Measurements from ENCODE around the gene PRKCA.

PRKCA gene

DNA sequence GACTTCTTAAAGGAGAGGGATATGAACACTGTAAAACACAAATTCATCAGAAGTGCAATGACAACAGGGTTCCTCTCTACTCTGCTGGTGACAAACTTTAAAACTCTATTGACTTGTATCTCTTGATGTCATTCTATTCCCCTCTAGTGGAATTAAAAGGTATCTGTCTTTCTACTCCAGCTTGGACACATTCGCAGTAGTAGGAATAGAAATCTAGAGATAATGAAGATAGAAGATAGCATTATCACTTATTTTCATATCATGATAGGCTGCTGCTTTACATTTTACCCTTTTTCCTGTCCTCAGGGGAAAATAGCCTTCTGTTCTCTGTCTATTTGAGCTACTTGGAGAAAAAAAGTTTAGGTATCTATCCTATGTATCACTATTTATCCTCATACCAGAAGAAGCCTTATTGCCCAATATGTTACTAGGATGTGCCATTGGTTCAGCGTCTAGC is 322.9 kb downstream of the PRKCA start:
- DNase-seq (ENCODE audit: low read depth) = no peak

DNA sequence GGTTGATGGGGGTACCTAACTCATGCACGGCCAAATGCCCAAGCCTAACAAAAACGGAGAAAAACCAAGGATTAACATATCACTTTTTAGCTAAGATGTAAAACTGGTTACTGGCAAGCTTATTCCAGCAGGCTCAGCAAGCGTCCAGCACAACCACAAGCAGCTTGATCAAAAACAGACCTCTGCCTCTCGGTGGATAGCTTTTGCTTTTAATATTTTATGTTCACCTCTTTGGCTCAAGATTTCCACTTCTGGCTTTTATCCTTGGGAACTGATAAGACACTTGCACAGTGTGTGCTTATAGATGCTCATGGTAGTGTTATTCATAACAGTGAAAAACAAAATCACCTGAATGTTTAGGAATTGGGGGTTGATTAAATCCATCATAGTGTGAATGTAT is 325.6 kb downstream of the PRKCA start:
- DNase-seq (ENCODE audit: low read depth) = no peak

- no peak for DNase-seq (ENCODE audit: low read depth)
Observed at GRCh38 chr17:66629762-66630161, 327.3 kb downstream of the PRKCA start.

GRCh38 chr17:66630379-66630778 is 328.0 kb downstream of the PRKCA start:
- no peak for DNase-seq (ENCODE audit: low read depth)

- DNase-seq (ENCODE audit: low read depth) = no peak
Observed at GRCh38 chr17:66630828-66631472, 328.5 kb downstream of the PRKCA start.

DNA sequence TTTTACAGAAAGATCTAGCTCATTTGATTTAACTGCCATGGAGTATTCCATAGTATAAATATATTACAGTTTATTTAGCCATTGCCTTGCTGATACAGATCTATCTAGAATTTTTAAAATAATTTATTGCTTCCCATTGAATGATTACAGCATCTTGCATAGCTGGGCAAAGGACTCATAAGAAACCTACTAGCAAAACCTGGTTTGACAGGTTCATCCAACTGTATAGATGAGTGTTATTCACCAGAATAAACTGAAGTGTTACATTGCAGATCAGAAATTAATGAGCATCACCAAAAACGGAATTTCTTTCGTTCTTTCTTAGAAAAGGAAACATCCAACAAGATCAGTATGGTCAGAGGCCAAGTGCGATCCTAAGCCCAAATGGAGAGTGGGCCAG is 330.3 kb downstream of the PRKCA start:
- no peak for DNase-seq (ENCODE audit: low read depth)

DNA sequence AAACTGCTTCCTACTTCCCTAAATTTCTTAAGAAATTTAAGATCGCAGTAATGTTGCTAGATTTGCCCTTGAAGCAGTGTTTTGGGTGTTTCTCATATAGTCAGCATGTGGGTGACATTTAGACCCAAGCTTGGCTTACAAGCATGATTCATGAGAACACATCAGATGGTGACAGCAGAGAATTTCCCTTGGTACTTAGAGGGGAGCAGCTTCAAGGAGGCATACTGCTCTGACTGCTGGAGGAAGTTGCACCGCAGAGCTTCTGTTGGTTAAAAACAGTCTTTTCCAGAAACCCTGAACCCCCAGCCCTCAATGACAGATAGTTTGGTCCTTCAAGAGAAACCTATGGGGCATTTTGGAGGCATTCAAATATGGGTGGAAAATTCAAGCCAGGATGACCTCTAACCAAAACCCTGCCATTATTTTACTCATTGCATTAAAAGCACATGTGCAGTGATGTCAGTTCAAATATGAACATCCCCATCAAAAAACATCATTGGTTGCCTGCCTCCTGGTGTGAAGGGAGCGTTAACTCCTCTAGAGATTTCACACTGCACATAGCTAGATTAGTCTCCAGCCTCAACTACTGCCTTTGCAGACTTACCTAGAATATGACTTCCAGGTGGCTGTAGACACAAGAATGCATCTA is 331.0 kb downstream of the PRKCA start:
- peak; percentile 24 for DNase-seq (ENCODE audit: low read depth)

GRCh38 chr17:66634193-66634592 is 331.8 kb downstream of the PRKCA start:
- DNase-seq (ENCODE audit: low read depth) = no peak

DNA sequence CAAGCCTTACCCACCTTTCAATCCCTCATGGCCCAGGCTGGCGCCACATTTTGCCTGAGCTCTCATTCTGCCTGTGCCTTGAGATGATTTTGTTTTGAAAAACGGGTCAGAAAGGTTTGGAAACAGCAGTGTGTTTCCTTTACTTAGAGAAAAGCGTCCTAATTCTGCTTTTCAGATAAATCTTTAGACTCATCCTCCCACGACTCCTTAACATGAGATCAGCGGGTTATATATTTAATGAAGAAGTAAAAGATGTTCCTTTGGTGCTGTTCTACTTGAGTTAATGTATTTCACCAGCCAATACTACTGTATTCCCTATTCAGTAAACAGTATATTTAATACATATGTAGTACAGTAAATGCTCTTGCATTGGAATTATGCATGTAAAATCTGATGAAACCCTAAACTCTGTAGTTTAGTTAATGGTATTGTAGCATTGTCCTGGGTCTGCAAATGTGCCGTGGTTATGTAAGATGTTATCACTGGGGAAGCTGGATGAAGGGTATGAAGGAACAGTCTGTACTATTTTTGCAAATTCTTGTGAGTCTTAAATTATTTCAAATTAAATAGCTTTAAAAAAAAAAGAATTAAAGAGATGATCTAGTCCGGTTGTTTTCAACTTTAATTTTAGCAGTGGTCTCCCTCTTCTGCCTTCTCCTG is 333.1 kb downstream of the PRKCA start:
- DNase-seq (ENCODE audit: low read depth) = no peak

GRCh38 chr17:66636111-66636510 is 333.7 kb downstream of the PRKCA start:
- DNase-seq (ENCODE audit: low read depth) = peak; percentile 32

DNA sequence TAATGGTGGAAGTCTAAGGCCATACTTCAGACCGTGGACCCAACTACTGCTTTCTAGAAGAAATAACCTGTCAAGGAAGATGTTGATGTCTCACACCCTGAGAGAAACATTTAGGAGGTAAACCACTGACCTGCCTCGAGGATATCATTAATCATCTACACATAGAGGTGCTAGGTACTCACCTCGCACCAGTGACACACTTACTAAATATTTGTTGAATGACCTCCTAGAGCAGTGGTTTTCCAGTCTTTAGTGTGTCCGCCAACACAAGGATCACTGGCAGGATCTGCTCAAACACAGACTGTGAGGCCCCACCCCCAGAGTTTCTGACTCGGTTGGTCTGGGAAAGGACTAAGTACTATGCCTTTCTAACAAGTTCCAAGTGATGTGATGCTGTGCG is 335.1 kb downstream of the PRKCA start:
- DNase-seq (ENCODE audit: low read depth) = no peak

DNA sequence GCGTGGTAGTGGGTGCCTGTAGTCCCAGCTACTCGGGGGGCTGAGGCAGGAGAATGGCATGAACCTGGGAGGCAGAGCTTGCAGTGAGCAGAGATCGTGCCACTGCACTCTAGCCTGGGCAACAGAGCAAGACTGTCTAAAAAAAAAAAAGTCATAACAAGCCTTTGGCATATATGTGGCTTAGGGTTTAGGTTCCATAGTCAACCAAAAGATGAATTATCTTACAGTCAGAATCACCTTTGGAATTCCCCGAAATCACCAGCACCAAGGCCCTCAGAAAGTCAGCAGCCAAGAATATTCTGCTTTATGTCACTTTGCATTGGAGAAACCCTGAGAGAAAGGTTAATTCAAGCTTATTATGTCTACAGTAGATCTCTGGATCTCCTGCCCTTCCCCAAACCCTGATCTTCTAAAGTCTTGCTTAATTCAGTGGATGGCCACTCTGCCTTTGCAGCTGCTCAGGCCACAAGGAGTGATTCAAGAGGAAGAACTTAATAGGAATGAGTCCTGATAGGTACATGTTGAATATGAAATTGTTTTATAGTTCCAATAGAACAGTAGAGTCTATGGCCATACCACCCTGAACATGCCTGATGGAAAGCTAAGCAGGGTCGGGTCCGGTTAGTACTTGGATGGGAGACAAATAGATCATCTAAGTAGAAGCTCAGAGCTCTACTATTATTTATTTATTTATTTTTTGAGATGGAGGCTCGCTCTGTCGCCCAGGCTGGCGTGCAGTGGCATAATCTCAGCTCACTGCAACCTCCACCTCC is 336.5 kb downstream of the PRKCA start:
- no peak for DNase-seq (ENCODE audit: low read depth)

GRCh38 chr17:66643815-66644710 is 341.6 kb downstream of the PRKCA start:
- DNase-seq (ENCODE audit: low read depth) = no peak

GRCh38 chr17:66645259-66645658 is 342.8 kb downstream of the PRKCA start:
- no peak for DNase-seq (ENCODE audit: low read depth)

GRCh38 chr17:66647391-66647983 is 345.1 kb downstream of the PRKCA start:
- DNase-seq (ENCODE audit: low read depth) = no peak

DNA sequence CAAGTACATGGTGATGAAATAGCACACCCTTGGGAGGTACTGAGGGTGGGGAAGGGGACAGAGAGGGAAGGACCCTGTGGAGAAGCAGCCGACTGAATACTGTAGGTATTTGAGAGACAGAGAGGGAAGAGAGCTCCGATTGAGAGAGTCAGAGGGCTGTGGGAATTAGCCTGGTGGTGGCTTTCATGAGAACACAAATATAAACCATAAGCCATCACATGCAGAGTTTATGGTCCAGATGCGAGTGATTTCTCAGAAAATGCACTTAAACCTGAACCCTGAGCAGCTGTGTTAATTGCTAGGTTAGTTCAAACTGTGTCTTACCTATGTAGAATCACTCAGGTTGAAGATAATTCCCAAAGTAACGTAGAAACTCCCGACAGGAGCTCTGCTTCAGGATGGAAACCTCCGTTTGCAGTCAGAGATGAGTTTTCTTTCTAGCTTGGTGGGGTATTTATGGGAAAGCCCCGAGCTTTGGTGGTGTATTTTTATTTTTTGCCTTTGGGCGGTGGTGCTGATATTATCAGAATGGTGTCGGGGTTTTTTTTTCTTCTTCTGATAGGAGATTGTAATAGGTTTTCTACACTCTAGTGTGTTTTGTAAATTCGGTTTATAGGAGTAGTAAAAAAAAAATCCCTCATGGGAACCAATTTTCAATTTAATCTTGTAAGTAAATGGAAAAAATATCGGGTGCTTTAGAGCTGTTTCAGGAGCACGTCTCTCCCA is 347.6 kb downstream of the PRKCA start:
- no peak for DNase-seq (ENCODE audit: low read depth)

DNA sequence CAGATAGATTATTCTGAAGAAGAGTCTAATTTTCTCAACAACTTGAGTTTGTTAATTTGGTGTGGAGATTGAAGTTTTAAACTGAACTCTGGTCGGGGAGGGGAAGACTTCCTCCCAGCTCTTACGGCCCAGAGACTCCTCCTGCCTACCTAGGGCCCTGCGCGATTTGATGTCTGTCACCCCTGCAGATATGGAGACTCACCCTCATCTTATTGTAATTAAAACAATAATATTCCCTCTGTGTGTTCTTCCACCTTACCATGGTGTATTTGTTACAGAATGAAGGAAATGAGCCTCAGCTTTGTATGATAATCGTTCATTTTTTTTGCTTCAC is 348.1 kb downstream of the PRKCA start:
- DNase-seq (ENCODE audit: low read depth) = no peak

- no peak for DNase-seq (ENCODE audit: low read depth)
Observed at GRCh38 chr17:66652840-66653507, 350.6 kb downstream of the PRKCA start.

DNA sequence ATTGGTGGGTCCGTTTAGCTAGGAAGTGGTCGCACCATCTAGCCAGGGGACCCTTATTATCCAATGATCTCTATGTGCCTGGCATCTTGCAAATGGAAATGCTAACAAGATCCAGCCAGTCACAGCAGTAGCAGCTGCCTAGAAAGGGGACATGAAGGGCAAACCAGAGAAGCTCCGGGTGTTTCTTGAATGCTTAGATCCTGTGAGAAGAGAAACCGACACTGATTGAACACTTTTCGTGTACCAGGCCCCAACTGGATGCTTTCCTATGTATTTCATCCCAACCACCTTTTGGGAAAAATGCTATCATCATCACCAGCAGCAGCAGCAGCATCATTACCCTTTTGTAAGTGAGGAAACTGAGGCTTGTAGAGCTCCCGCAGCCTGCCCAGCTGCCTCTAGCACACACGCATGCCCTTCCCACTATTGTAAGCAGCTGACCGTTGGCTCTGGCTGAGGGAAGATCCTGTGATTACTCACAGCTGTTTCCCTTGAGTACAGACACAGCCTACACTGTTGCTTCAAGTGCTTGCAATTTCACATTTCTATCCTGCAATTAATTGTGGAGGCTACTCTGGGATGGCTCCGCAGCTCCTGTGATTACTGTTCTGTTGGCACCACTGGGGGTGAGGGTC is 351.8 kb downstream of the PRKCA start:
- DNase-seq (ENCODE audit: low read depth) = peak; percentile 47

DNA sequence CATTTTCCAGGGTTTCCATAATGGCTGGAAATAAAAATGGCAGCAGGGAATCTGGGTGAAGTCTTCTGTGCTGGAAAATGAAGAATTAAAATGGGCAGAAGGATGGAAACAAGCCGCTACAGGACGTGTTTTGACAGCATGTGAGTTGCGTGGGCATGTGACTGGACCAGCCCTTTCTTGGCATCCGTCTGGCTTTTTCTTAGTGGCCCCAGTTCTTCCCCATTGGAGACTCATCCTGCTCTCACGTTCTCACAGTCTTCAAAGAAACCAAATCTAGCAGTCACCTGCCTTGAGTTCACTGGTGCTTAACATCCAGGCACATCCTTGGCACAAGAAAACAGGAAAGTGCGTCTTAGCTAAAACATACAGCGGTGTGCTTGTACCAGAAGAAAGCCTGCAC is 352.4 kb downstream of the PRKCA start:
- no peak for DNase-seq (ENCODE audit: low read depth)

All from GM04504 (cell line).